HG03066 (cell line): Measurements from ENCODE around the gene KRTAP5-6.

Experiments
- ATAC-seq: cut with Tn5 transposase; IDR thresholded peaks from one replicate; pipeline ENCODE4 v1.9.1; 2021; ENCODE audit warnings: low read depth; ENCODE audit not compliant: unreplicated experiment

The KRTAP5-6 gene

GRCh38 chr11:1696608-1697570, at the start of gene KRTAP5-6:
TSS of gene KRTAP5-6 (plus strand) at chr11:1697195. CDS start at chr11:1697246, 51 bp downstream.
- no peak for ATAC-seq

GRCh38 chr11:1647901-1648652, 48.9 kb upstream of the KRTAP5-6 start:
- no peak for ATAC-seq

DNA sequence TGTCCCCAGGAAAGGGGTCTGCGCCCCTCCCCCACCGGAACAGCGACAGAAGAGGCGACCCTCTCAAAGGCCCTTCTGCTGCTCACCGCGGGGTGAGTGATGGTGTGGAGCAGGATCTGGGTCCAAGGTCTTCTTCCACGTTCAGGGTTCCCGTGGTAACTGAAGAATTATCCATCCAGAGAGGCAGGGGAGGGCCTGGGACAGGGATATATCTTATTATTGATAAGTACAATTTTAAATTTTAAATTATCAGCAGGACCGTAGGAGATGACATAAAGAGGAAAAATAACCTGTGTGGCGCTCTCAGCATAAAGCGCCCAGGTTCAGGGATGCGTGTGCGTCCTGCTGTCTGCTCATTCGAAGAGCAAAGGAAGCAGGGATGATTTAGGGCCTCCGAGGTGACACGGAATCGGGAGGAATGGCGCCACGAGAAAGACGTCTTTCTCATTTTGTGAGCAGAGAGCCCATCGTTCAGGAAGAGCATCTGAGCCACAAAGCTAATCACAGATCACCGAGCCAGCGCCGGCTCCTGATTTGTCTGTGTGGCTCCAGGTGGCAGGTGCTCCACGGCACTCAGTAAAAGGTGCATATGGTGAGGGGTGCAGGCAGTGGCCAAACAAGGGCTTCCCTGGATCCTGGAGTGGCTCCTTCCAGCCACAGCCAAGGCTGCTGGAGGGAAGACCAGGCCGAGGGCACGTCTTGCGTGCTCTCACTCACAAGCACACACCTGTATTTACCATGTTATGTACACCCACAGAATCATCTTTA, 48.2 kb upstream of the KRTAP5-6 start:
- no peak for ATAC-seq

GRCh38 chr11:1650034-1650917, 46.7 kb upstream of the KRTAP5-6 start:
- ATAC-seq: no peak

DNA sequence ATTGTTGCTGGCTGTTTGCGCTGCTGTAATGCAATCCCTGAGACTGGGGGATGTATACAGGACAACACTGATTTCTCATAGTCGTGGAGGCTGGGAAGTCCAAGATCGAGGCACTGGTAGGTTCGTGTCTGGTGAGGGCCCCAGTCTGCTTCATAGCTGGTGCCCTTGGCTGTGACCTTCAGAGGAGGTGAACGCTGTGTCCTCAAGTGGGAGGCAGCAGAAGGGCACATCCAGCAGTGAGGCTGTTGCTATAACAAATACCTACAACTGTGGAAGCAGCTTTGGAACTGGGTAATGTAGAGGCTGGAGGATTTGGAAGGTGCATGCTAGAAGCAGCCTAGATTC, 46.1 kb upstream of the KRTAP5-6 start:
- no peak for ATAC-seq

DNA sequence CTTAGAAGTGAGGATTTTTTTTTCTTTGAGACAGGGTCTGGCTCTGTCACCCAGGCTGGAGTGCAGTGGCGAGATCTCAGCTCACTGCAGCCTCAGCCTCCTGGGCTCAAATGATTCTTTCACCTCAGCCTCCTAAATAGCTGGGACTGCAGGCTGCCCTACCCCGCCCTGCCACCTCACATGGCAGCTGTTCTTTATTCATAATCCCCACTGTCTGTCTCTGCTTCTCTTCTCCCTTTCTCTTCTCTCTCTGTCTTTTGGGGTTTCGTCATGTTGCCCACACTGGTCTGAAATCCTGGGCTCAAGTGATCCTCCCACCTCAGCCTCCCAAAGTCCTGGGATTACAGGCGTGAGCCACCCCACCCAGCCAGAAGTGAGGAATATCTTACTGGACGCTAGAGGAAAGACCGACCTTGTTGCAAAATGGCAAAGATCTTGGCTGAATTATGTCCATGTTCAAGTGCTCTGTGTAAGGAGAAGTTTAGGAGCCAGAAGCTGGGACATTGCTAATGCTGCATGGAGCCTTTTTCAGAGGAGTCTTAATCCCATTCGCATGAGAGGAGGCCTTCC, 45.5 kb upstream of the KRTAP5-6 start:
- no peak for ATAC-seq

DNA sequence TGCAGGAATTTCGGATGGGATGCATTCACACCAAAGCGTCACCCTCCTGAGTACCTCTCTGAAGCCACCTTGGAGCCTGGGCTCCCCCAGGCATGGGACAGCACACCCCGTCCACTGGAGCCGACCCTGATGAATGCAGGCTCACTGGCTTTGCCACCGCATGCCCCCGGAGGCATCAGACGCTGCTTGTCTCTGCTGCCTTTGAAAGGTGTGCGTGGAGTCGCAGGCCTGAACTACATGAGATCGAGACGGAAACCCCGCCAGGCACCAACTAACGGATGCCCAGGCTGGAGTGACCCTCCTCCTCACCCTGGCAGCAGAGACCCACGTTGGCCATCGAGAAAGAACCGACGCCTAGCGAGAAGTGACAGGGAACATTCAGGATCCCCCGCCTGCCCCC, 45.0 kb upstream of the KRTAP5-6 start:
- ATAC-seq: no peak

DNA sequence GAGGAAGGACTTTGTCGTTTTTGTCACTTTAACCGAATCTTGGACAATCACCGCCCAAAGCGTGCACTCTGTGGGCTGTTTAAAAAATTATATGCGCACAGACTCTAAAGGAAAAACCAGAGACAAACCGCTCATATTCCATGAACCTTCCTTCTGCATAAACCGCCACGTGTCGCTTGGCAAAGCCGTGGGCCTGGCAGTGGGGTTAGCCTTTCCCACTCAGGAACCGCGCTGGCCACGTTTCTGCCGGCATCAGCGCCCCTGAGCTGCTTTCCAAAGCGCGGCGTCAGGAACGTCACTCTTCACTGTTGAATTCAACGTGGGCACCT, 44.6 kb upstream of the KRTAP5-6 start:
- no peak for ATAC-seq

- ATAC-seq: no peak
These were observed 44.0 kb upstream of the KRTAP5-6 start for GRCh38 chr11:1652771-1653540.

DNA sequence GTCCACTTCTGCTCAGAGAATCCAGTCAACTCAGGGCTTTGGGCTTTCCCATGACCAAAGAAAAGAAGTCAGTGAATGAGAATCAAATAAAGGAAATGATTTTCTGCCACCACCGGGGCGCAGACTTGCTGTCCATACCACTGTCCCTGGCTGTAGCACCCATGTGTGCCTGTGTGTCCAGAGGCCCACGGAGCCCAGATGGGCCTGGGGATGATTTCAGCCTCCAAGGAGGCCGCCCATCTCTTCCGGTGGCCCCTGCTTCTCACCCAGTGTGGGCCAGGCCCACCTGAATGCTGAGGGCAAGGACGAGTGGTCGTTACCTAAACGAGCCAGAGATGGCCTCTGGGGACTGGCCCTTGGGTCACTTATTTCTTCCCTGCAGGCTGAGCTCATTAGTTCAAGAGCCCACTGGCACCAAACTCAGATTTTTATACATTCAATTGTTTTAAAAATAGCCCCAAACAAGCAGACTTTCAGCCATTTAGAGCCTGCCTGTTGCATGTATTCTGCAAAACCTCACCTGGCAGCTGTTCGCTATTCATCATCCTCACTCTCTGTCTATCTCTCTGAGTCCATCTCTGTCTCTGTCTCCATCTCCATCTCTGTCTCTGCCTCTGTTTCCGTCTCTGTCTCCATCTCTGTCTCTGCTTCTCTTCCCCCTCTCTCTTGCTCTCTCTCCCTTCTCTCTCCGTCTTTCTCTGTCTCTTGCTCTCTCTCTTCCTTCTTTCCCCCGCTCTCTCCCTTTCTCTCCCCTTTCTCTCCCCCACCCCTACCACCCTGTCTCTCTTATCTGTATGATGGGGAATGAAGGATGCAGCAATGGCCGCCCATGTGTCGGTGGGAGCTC, 43.2 kb upstream of the KRTAP5-6 start:
- no peak for ATAC-seq

DNA sequence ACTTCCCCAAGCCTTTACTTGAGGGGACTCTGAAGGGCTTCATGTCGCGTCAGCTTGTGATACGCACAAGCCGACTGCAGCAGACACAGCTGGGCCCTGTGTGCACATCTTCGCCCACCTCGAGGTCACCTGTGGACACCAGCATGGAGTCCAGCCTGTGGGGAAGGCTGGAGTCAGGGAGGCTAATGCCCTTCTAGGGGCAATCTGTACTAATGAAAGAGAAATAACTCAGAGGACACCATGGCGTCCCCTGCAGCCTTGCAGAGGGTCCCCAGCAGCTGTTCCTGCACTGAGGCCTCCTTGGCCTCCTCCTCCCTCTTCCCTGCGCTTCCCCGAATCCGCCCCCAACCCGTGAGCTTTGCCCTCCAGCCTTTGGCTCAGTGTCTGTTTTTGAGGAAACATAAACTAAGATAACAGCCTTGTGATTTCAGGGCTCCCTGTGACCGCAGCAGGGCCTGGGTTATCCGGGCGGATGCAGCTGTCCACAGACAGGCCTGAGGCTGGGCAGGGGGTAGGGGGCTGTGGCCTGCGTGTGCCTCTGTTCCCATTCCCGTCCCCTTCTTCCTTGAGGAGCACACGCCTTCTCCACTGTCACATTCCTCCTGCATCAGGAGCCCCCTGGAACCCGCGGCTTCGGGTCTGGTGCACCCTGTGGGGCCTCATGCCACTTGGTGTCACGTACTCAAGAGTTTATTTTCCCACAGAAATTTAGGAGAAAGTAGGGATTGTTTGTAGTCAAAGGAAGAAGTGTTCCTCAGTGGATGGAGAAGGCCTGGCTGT, 42.4 kb upstream of the KRTAP5-6 start:
- ATAC-seq: no peak

GRCh38 chr11:1655168-1656060, 41.6 kb upstream of the KRTAP5-6 start:
- no peak for ATAC-seq

- no peak for ATAC-seq
These were observed 40.9 kb upstream of the KRTAP5-6 start for GRCh38 chr11:1656061-1656441.

DNA sequence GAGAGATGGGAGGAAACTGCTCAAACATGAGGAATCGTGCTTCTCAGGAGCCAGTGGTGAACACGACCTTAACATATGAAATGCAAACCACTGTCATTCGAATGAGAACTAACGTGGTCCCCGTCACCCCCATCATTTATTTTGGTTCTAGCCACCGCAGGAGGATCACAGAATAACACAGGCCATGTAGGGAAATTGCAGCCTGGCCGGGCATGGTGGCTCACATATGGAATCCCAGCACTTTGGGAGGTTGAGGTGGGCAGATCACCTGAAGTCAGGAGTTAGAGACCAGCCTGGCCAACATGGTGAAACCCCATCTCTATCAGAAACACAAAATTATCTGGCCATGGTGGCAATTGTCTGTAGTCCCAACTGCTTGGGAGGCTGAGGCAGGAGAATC, 40.3 kb upstream of the KRTAP5-6 start:
- ATAC-seq: no peak

DNA sequence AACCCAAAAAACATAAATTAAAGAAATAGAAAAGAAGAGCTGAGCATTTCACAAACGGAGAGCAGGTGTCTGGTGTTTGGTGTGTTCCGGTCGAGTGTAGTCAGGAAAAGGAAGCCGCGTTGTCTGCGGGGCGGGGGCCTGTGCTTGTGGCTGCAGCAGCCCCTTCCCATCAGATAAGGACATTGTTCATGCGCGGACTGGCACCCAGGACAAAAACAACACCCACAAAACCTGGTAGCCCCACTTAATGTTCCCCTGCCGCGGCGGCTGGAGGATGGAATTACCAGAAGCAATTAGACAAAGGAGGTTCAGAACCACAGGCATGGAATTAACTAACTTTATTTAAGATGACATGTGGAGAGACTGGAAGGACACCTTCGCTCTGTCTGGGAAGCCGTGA, 37.5 kb upstream of the KRTAP5-6 start:
- no peak for ATAC-seq

GRCh38 chr11:1660111-1660867, 36.7 kb upstream of the KRTAP5-6 start:
- ATAC-seq: no peak
